SK-N-SH (cell line): ENCODE measurements around the gene C19orf73. TPM values are rescaled to one million over a fixed set of nuclear protein-coding genes. Genes with fewer than 3 reads are reported as not detected.
"Not testable (repeated sequence)": the region's sequence is repeated elsewhere in the genome, so short reads cannot be mapped to it uniquely, and the experiment has no call there.

Experiments used
- CTCF ChIA-PET: fragments of 300-600, 350-600 bp; formaldehyde crosslinking; extraction: SDS; loops from one replicate; lab custom pipeline; 2021; lab: Yijun Ruan, JAX
- POLR2A ChIA-PET: fragments of 350-600 bp; sonication (Branson Sonifier 250); formaldehyde crosslinking; extraction: SDS; loops from one replicate; lab custom pipeline; 2020; ENCODE audit warnings: antibody characterized with exemption, inconsistent platforms; lab: Yijun Ruan, JAX
- DNase-seq: peaks from one replicate; pipeline ENCODE4 v3.0.0; 2012
- H2AFZ ChIP-seq: fragments of 200-600 bp; sonication (generic); 2 replicates; pipeline ENCODE4 v1.8.1; 2016; ENCODE audit warnings: antibody characterized with exemption, mild to moderate bottlenecking, low read depth
- H3F3A ChIP-seq: fragments of 200-600 bp; sonication (generic); replicated peaks from 2 replicates; pipeline ENCODE3; 2016; ENCODE audit warnings: antibody characterized with exemption, mild to moderate bottlenecking; ENCODE audit not compliant: insufficient read depth
- H3K27ac ChIP-seq, 2 experiments: fragments of 200-500 bp in 1 of 2; fragments of 200-600 bp in 1 of 2; sonication (Bioruptor generic) in 1 of 2; sonication (generic), shearing (Covaris generic) in 1 of 2; 2 replicates each; pipeline versions ENCODE4 v1.5.1 to v1.6.1; 2014 to 2016; ENCODE audit warnings: low read depth in 2 of 2, inconsistent platforms in 1 of 2, low read length in 1 of 2, mild to moderate bottlenecking in 1 of 2, mixed read lengths in 1 of 2
- H3K27me3 ChIP-seq: fragments of 200-600 bp; sonication (generic), shearing (Covaris generic); 2 replicates; pipeline ENCODE4 v1.6.1; 2016; ENCODE audit warnings: mixed run types; ENCODE audit not compliant: insufficient read depth
- H3K36me3 ChIP-seq, 2 experiments: fragments of 200-500 bp in 1 of 2; fragments of 200-600 bp in 1 of 2; sonication (Bioruptor generic) in 1 of 2; sonication (generic) in 1 of 2; replicated peaks in 1 of 2; 2 replicates each; pipeline versions ENCODE3 to v1.5.1; 2014 to 2016; ENCODE audit warnings: low read length in 1 of 2, mild to moderate bottlenecking in 1 of 2; ENCODE audit not compliant: insufficient read depth in 2 of 2, control insufficient read depth in 1 of 2
- H3K4me1 ChIP-seq, 2 experiments: fragments of 200-500 bp in 1 of 2; fragments of 200-600 bp in 1 of 2; sonication (Bioruptor generic) in 1 of 2; sonication (generic), shearing (Covaris generic) in 1 of 2; 2 replicates each; pipeline versions ENCODE4 v1.5.1 to v1.6.1; 2014 to 2016; ENCODE audit warnings: low read depth in 1 of 2, low read length in 1 of 2, mixed run types in 1 of 2; ENCODE audit not compliant: insufficient read depth in 2 of 2, control insufficient read depth in 1 of 2
- H3K4me2 ChIP-seq: fragments of 200-600 bp; sonication (generic), shearing (Covaris generic); 2 replicates; pipeline ENCODE4 v1.6.1; 2017; ENCODE audit warnings: mixed run types
- H3K4me3 ChIP-seq, 2 experiments: fragments of 200-500 bp in 1 of 2; fragments of 200-600 bp in 1 of 2; sonication (Bioruptor generic) in 1 of 2; sonication (generic), shearing (Covaris generic) in 1 of 2; 2 replicates each; pipeline versions ENCODE4 v1.5.1 to v1.8.1; 2014 to 2016; ENCODE audit warnings: low read depth in 2 of 2, inconsistent platforms in 1 of 2, low read length in 1 of 2, mild to moderate bottlenecking in 1 of 2, mixed read lengths in 1 of 2, moderate library complexity in 1 of 2
- H3K79me2 ChIP-seq: fragments of 200-600 bp; sonication (generic); 2 replicates; pipeline ENCODE4 v1.8.1; 2017; ENCODE audit warnings: mild to moderate bottlenecking; ENCODE audit not compliant: insufficient read depth
- H3K9ac ChIP-seq: fragments of 200-600 bp; sonication (generic); 2 replicates; pipeline ENCODE4 v1.6.1; 2017; ENCODE audit warnings: mixed run types
- H3K9me2 ChIP-seq: fragments of 200-600 bp; sonication (generic); 2 replicates; pipeline ENCODE4 v1.6.1; 2017; ENCODE audit warnings: mixed run types
- H3K9me3 ChIP-seq: fragments of 200-600 bp; sonication (generic); 2 replicates; pipeline ENCODE4 v1.6.1; 2017; ENCODE audit warnings: mixed run types, mild to moderate bottlenecking, moderate library complexity
- H4K20me1 ChIP-seq: fragments of 200-600 bp; sonication (generic); 2 replicates; pipeline ENCODE4 v1.6.1; 2017; ENCODE audit warnings: mild to moderate bottlenecking, mixed run types; ENCODE audit not compliant: insufficient read depth
- CHD2 ChIP-seq: fragments of 150-350 bp; IDR thresholded peaks from 2 replicates; pipeline ENCODE4 v1.6.1; 2018; ENCODE audit warnings: low read length; ENCODE audit not compliant: partially characterized antibody
- FOSL2 ChIP-seq: IDR thresholded peaks from 2 replicates; pipeline ENCODE4 v1.4.0; 2012; ENCODE audit warnings: low read depth, mild to moderate bottlenecking, moderate library complexity, borderline replicate concordance
- GABPA ChIP-seq: IDR thresholded peaks from 2 replicates; pipeline ENCODE4 v1.4.0; 2012; ENCODE audit warnings: low read depth, mild to moderate bottlenecking
- JUND ChIP-seq: IDR thresholded peaks from 2 replicates; pipeline ENCODE4 v1.4.0; 2012
- MXI1 ChIP-seq: IDR thresholded peaks from 2 replicates; pipeline ENCODE4 v1.6.1; 2012; ENCODE audit warnings: mild to moderate bottlenecking, low read depth, low read length, improper control_type of control experiment
- REST ChIP-seq: IDR thresholded peaks from 2 replicates; pipeline ENCODE4 v1.6.1; 2012; ENCODE audit warnings: mild to moderate bottlenecking, low read depth, low read length, moderate library complexity
- ZBTB33 ChIP-seq: IDR thresholded peaks from 2 replicates; pipeline ENCODE4 v1.4.0; 2012; ENCODE audit warnings: low read depth, borderline replicate concordance
- WGBS: methylation state at CpG from one replicate; pipeline ENCODE4 v1.1.6; 2017; ENCODE audit warnings: low lambda C conversion rate; 5-methylcytosine and 5-hydroxymethylcytosine counted together
- polyA plus RNA-seq, 3 experiments: library from polyadenylated mRNA; depleted of rRNA; stranded (reverse); fragments of >200 nt; gene quantifications; 2 replicates each; pipeline ENCODE4 v1.2.3, GENCODE V29; 2012

C19orf73 gene
- polyA plus RNA-seq, 1 of the 3 experiments (the other 2 are of a cell fraction), result 3.0 TPM

- TF ChIP-seq REST (peak; percentile 68), CHD2 (peak; percentile 23), GABPA (no peak), FOSL2 (no peak), JUND (no peak), MXI1 (peak; percentile 67), ZBTB33 (no peak)
Measured at GRCh38 chr19:49127674-49128544, 9.0 kb upstream of the C19orf73 start (continued).

- not testable (repeated sequence) for H3F3A ChIP-seq, H3K79me2 ChIP-seq, H3K9me2 ChIP-seq, DNase-seq, H3K27ac ChIP-seq, H4K20me1 ChIP-seq, H3K36me3 ChIP-seq, H3K9me3 ChIP-seq, H3K4me3 ChIP-seq, H3K27me3 ChIP-seq, H3K9ac ChIP-seq
- Histone ChIP-seq H2AFZ (peak overlapping the region; percentile 82; the same call in 1 of the 2 replicates), H3K4me2 (0 out of 2 replicates have a peak overlapping the region, but pooled peaks have one; percentile 60), H3K4me1 (peaks cover 10 to 11% of the 10 kb centered on the region in 2 experiments; a peak in 2 of 4 replicates)
- ChIA-PET POLR2A (interaction anchor here (0.9 to 2.0 kb wide), 4 partner anchors 13 to 32 kb away, joined by 3 to 10 read pairs (median 4); partner anchors contain the start of gene LIN7B), CTCF (interaction anchor here (0.8 to 2.9 kb wide), 7 partner anchors 9 to 30 kb away, joined by 3 to 11 read pairs (median 4); partner anchors contain the start of gene HRC)
- 95% methylated on average over 12 of the region's 12 CpGs for WGBS
Measured at GRCh38 chr19:49127225-49127624, 8.3 kb upstream of the C19orf73 start.
